ENCODE results near the gene GYPC. TPM values are rescaled to one million over a fixed set of nuclear protein-coding genes. Genes with fewer than 3 reads are reported as not detected.

Gene GYPC
- total RNA-seq, 1 experiment from 2014 or later, result 28.1 TPM

DNA sequence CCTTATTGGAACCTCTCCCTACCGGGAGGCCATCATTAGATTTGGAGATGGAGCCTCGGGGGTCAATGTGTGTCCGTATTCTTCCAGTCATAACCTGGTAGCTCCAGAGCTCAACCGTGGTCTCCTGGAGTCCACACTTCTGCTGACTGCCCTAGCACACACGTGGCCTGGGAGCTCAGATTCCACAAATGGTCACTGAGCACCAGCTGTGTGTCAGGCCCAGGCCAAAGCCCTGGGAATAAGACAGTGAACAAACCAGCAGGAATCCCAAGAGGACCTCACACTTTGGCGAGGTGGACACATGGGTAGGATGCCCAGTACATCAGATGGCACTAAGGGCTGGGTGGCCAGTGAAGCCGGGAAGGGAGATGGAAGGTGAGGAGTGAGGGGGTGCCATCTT, 15.5 kb downstream of the GYPC start:
- DNase-seq (ENCODE audit: low spot score) (no peak), ATAC-seq (no peak)
- peaks cover 17% of the 10 kb centered on the region for H3K9me3 Mint-ChIP-seq
- ChIA-PET POLR2A (no interaction called here), CTCF (interaction anchor here (1.6 kb wide), 1 partner anchor 28 kb away, joined by 4 read pairs; no protein-coding TSS in a partner anchor)
- no peaks in the 10 kb centered on the region; the same call in 1 of the 2 replicates for H3K4me1 Mint-ChIP-seq
- H3K27ac Mint-ChIP-seq, result no peak overlapping the region
- H3K27me3 Mint-ChIP-seq (ENCODE audit: low read depth), result no peaks in the 10 kb centered on the region
- TF ChIP-seq SMAD3 (CRISPR knock-in tag; IDR thresholded peaks at IDR 0.05; ENCODE audit: borderline replicate concordance) (no peak), CBFB (CRISPR knock-in tag; IDR thresholded peaks at IDR 0.05; ENCODE audit: low read depth) (no peak)
- TF ChIP-seq, protein P1, sequence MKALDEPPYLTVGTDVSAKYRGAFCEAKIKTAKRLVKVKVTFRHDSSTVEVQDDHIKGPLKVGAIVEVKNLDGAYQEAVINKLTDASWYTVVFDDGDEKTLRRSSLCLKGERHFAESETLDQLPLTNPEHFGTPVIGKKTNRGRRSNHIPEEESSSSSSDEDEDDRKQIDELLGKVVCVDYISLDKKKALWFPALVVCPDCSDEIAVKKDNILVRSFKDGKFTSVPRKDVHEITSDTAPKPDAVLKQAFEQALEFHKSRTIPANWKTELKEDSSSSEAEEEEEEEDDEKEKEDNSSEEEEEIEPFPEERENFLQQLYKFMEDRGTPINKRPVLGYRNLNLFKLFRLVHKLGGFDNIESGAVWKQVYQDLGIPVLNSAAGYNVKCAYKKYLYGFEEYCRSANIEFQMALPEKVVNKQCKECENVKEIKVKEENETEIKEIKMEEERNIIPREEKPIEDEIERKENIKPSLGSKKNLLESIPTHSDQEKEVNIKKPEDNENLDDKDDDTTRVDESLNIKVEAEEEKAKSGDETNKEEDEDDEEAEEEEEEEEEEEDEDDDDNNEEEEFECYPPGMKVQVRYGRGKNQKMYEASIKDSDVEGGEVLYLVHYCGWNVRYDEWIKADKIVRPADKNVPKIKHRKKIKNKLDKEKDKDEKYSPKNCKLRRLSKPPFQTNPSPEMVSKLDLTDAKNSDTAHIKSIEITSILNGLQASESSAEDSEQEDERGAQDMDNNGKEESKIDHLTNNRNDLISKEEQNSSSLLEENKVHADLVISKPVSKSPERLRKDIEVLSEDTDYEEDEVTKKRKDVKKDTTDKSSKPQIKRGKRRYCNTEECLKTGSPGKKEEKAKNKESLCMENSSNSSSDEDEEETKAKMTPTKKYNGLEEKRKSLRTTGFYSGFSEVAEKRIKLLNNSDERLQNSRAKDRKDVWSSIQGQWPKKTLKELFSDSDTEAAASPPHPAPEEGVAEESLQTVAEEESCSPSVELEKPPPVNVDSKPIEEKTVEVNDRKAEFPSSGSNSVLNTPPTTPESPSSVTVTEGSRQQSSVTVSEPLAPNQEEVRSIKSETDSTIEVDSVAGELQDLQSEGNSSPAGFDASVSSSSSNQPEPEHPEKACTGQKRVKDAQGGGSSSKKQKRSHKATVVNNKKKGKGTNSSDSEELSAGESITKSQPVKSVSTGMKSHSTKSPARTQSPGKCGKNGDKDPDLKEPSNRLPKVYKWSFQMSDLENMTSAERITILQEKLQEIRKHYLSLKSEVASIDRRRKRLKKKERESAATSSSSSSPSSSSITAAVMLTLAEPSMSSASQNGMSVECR (CRISPR knock-in tag; IDR thresholded peaks at IDR 0.05; ENCODE audit: borderline replicate concordance), result no peak
- peaks cover 18% of the 10 kb centered on the region for H3K36me3 Mint-ChIP-seq
- no peak overlapping the region for H3K4me3 Mint-ChIP-seq

DNA sequence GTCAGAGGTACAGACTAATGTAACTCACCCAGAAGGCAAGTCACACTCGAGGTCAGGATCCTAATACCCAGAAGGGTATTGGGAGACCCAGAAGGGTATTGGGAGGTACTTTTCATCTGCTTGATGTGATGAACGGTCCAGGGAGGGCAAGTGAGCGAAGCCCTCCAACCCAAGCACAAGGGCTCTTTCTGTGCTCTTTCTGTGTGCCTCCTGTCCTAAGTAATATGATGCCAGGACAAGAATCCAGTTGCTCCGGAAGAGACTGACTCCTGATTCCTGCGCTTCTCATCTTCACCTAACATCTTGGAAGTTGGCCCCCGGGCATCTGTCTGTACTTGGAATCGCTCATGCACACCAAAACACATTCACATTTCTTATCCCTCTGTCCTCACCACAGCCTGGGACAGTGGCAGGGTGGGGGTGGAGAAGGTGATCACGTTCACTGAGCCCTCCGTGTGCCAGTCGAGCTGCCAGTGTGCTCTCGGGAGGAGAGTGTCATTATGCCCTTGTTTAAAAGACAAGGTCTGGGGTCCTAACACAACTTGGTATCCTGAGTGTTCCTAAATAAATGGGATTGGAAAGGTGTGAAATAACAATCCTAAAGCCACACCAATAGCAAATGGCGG, 17.1 kb downstream of the GYPC start:
- Mint-ChIP-seq H3K4me1 (no peaks in the 10 kb centered on the region), H3K27ac (no peak overlapping the region), H3K9me3 (peaks cover 26% of the 10 kb centered on the region), H3K27me3 (ENCODE audit: low read depth) (no peaks in the 10 kb centered on the region), H3K36me3 (peaks cover 25% of the 10 kb centered on the region), H3K4me3 (no peak overlapping the region)
- no peak for ATAC-seq
- ChIA-PET POLR2A (no interaction called here), CTCF (no interaction called here)
- TF ChIP-seq TEAD1 (CRISPR knock-in tag; IDR thresholded peaks at IDR 0.05) (no peak), GTF2I (CRISPR knock-in tag; conservative IDR thresholded peaks at IDR 0.05) (no peak), CREB1 (CRISPR knock-in tag; IDR thresholded peaks at IDR 0.05) (no peak), SOX15 (CRISPR knock-in tag; IDR thresholded peaks at IDR 0.05) (no peak)
- TF ChIP-seq, protein P2, sequence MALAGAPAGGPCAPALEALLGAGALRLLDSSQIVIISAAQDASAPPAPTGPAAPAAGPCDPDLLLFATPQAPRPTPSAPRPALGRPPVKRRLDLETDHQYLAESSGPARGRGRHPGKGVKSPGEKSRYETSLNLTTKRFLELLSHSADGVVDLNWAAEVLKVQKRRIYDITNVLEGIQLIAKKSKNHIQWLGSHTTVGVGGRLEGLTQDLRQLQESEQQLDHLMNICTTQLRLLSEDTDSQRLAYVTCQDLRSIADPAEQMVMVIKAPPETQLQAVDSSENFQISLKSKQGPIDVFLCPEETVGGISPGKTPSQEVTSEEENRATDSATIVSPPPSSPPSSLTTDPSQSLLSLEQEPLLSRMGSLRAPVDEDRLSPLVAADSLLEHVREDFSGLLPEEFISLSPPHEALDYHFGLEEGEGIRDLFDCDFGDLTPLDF (CRISPR knock-in tag; IDR thresholded peaks at IDR 0.05), result no peak
- no peak for DNase-seq (ENCODE audit: low spot score)

DNA sequence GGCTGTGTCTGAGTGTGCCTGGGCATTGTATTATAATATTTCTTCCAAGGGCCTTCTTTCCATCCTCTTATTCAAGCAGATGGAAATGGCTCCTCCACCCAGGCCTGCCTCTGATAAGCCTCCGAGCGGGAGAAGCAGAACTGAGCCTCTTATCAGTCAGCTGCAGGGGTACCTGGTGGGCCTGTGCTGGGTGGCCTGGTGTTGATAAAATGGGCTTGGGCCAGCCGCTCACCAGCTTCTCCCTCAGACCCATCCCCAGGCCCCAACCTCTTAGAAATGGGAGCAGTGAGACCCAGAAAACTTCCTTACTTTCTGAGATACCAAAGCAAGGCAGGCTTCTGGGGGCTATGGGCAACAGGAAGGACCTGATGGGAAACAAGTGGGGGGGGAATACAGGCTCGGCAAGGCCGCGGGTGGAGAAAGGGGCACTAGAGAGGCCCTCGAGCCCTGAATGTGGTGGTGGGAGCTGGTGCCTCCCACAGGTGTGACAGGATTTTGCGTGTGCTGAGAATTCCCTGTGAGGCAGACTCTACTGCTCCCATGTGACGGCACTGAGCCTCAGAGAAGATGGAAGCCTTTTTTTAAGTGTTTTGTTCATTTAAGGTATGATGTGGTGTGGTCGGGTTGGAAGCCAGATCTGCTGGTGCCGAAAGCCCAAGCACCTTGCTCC, 18.3 kb downstream of the GYPC start:
- H3K4me1 Mint-ChIP-seq, result no peaks in the 10 kb centered on the region
- H3K27me3 Mint-ChIP-seq (ENCODE audit: low read depth), result no peaks in the 10 kb centered on the region
- ATAC-seq, result no peak; the same call in 1 of the 2 replicates
- H3K27ac Mint-ChIP-seq, result no peak overlapping the region
- ChIA-PET POLR2A (no interaction called here), CTCF (interaction anchor here (0.6 kb wide), 1 partner anchor 318 kb away, joined by 6 read pairs; no protein-coding TSS in a partner anchor)
- peaks cover 25% of the 10 kb centered on the region for H3K36me3 Mint-ChIP-seq
- TF ChIP-seq ELF4 (CRISPR knock-in tag; IDR thresholded peaks at IDR 0.05; ENCODE audit: low read depth) (no peak), ATF1 (CRISPR knock-in tag; IDR thresholded peaks at IDR 0.05) (no peak), GABPB1 (CRISPR knock-in tag; IDR thresholded peaks at IDR 0.05) (no peak), MXD4 (CRISPR knock-in tag; IDR thresholded peaks at IDR 0.05; ENCODE audit: borderline replicate concordance) (no peak)
- TF ChIP-seq, protein P3, sequence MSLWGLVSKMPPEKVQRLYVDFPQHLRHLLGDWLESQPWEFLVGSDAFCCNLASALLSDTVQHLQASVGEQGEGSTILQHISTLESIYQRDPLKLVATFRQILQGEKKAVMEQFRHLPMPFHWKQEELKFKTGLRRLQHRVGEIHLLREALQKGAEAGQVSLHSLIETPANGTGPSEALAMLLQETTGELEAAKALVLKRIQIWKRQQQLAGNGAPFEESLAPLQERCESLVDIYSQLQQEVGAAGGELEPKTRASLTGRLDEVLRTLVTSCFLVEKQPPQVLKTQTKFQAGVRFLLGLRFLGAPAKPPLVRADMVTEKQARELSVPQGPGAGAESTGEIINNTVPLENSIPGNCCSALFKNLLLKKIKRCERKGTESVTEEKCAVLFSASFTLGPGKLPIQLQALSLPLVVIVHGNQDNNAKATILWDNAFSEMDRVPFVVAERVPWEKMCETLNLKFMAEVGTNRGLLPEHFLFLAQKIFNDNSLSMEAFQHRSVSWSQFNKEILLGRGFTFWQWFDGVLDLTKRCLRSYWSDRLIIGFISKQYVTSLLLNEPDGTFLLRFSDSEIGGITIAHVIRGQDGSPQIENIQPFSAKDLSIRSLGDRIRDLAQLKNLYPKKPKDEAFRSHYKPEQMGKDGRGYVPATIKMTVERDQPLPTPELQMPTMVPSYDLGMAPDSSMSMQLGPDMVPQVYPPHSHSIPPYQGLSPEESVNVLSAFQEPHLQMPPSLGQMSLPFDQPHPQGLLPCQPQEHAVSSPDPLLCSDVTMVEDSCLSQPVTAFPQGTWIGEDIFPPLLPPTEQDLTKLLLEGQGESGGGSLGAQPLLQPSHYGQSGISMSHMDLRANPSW (CRISPR knock-in tag; conservative IDR thresholded peaks at IDR 0.05; ENCODE audit: low read depth), result no peak
- TF ChIP-seq, protein P4, sequence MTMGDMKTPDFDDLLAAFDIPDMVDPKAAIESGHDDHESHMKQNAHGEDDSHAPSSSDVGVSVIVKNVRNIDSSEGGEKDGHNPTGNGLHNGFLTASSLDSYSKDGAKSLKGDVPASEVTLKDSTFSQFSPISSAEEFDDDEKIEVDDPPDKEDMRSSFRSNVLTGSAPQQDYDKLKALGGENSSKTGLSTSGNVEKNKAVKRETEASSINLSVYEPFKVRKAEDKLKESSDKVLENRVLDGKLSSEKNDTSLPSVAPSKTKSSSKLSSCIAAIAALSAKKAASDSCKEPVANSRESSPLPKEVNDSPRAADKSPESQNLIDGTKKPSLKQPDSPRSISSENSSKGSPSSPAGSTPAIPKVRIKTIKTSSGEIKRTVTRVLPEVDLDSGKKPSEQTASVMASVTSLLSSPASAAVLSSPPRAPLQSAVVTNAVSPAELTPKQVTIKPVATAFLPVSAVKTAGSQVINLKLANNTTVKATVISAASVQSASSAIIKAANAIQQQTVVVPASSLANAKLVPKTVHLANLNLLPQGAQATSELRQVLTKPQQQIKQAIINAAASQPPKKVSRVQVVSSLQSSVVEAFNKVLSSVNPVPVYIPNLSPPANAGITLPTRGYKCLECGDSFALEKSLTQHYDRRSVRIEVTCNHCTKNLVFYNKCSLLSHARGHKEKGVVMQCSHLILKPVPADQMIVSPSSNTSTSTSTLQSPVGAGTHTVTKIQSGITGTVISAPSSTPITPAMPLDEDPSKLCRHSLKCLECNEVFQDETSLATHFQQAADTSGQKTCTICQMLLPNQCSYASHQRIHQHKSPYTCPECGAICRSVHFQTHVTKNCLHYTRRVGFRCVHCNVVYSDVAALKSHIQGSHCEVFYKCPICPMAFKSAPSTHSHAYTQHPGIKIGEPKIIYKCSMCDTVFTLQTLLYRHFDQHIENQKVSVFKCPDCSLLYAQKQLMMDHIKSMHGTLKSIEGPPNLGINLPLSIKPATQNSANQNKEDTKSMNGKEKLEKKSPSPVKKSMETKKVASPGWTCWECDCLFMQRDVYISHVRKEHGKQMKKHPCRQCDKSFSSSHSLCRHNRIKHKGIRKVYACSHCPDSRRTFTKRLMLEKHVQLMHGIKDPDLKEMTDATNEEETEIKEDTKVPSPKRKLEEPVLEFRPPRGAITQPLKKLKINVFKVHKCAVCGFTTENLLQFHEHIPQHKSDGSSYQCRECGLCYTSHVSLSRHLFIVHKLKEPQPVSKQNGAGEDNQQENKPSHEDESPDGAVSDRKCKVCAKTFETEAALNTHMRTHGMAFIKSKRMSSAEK (CRISPR knock-in tag; IDR thresholded peaks at IDR 0.05; ENCODE audit: borderline replicate concordance), result no peak
- TF ChIP-seq, protein P5, sequence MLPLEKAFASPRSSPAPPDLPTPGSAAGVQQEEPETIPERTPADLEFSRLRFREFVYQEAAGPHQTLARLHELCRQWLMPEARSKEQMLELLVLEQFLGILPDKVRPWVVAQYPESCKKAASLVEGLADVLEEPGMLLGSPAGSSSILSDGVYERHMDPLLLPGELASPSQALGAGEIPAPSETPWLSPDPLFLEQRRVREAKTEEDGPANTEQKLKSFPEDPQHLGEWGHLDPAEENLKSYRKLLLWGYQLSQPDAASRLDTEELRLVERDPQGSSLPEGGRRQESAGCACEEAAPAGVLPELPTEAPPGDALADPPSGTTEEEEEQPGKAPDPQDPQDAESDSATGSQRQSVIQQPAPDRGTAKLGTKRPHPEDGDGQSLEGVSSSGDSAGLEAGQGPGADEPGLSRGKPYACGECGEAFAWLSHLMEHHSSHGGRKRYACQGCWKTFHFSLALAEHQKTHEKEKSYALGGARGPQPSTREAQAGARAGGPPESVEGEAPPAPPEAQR (CRISPR knock-in tag; IDR thresholded peaks at IDR 0.05), result no peak
- DNase-seq (ENCODE audit: low spot score), result no peak
- no peak overlapping the region for H3K4me3 Mint-ChIP-seq
- H3K9me3 Mint-ChIP-seq, result peaks cover 26% of the 10 kb centered on the region
